Hepatocyte (in vitro differentiated cells): ENCODE results near the gene CCBE1.

Source experiments
- EZH2phosphoT487 ChIP-seq: fragments of 200-600 bp; sonication (generic); IDR thresholded peaks from one replicate; pipeline ENCODE4 v1.6.1; 2018; ENCODE audit warnings: antibody characterized with exemption, mild to moderate bottlenecking, low read depth, moderate library complexity; ENCODE audit not compliant: unreplicated experiment, severe bottlenecking
- TF ChIP-seq, protein P1 (sequence below): fragments of 200-600 bp; sonication (generic); IDR thresholded peaks from 2 replicates; pipeline ENCODE4 v1.5.1; 2016; ENCODE audit warnings: antibody characterized with exemption, mild to moderate bottlenecking; ENCODE audit not compliant: poor library complexity

DNA sequence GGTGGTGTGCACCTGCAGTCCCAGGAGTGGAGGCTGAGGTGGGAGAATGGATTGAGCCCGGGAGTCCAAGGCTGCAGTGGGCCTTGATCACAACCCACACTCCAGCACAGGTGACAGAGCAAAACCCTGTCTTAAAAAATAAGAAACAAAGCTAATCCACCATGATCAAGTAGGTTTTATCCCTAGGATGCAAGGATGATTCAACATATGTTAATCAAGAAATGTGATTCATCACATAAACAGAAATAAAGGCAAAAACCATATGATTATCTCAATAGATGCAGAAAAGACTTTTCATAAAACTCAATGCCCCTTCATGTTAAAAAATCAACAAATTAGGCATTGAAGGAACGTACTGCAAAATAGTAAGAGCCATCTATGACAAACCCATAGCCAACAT is 58.1 kb downstream of the CCBE1 start:
- TF ChIP-seq, protein P1, sequence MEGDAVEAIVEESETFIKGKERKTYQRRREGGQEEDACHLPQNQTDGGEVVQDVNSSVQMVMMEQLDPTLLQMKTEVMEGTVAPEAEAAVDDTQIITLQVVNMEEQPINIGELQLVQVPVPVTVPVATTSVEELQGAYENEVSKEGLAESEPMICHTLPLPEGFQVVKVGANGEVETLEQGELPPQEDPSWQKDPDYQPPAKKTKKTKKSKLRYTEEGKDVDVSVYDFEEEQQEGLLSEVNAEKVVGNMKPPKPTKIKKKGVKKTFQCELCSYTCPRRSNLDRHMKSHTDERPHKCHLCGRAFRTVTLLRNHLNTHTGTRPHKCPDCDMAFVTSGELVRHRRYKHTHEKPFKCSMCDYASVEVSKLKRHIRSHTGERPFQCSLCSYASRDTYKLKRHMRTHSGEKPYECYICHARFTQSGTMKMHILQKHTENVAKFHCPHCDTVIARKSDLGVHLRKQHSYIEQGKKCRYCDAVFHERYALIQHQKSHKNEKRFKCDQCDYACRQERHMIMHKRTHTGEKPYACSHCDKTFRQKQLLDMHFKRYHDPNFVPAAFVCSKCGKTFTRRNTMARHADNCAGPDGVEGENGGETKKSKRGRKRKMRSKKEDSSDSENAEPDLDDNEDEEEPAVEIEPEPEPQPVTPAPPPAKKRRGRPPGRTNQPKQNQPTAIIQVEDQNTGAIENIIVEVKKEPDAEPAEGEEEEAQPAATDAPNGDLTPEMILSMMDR = no peak
- no peak for TF ChIP-seq EZH2phosphoT487
